ENCODE measurements around the gene OR2T5.
"Not testable (repeated sequence)": the region's sequence is repeated elsewhere in the genome, so short reads cannot be mapped to it uniquely, and the experiment has no call there.

DNA sequence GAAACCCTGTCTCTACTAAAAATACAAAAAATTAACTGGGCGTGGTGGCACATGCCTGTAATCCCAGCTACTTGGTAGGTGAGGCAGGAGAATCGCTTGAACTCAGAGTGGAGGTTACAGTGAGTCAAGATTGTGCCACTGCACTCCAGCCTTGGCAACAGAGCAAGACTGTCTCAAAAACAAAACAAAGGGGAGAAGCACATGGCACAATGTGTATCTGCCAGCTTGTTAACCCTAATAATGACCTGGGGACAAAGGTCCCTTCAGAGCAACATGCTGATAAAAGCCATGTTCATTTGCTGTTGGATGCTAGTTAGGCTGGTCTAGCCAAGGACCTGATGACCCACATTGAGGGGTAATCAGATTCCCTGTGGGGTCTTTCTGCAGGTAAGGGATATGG is 31.8 kb upstream of the OR2T5 start:
- TF ChIP-seq, protein P1, sequence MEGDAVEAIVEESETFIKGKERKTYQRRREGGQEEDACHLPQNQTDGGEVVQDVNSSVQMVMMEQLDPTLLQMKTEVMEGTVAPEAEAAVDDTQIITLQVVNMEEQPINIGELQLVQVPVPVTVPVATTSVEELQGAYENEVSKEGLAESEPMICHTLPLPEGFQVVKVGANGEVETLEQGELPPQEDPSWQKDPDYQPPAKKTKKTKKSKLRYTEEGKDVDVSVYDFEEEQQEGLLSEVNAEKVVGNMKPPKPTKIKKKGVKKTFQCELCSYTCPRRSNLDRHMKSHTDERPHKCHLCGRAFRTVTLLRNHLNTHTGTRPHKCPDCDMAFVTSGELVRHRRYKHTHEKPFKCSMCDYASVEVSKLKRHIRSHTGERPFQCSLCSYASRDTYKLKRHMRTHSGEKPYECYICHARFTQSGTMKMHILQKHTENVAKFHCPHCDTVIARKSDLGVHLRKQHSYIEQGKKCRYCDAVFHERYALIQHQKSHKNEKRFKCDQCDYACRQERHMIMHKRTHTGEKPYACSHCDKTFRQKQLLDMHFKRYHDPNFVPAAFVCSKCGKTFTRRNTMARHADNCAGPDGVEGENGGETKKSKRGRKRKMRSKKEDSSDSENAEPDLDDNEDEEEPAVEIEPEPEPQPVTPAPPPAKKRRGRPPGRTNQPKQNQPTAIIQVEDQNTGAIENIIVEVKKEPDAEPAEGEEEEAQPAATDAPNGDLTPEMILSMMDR (IDR thresholded peaks at IDR 0.05; ENCODE audit: insufficient read depth, low read length, poor library complexity, severe bottlenecking): not testable (repeated sequence)
- TF ChIP-seq EZH2phosphoT487 (conservative IDR thresholded peaks at IDR 0.05; ENCODE audit: low read length): not testable (repeated sequence)
